H9 (cell line): ENCODE measurements around the gene CRAMP1. TPM values are rescaled to one million over a fixed set of nuclear protein-coding genes. Genes with fewer than 3 reads are reported as not detected.

Source experiments
- DNase-seq: peaks from one replicate; pipeline ENCODE4 v3.0.0-alpha.2; 2017
- H2AFZ ChIP-seq: one replicate; pipeline ENCODE4 v1.6.1; 2013; ENCODE audit warnings: mild to moderate bottlenecking, low read length, control low read depth, moderate library complexity
- H2AK5ac ChIP-seq: 2 replicates; pipeline ENCODE4 v1.6.1; 2013; ENCODE audit warnings: low read length, control low read depth, mixed read lengths; ENCODE audit not compliant: insufficient read length
- H2BK120ac ChIP-seq: one replicate; pipeline ENCODE4 v1.6.1; 2013; ENCODE audit warnings: low read depth, mild to moderate bottlenecking, low read length, control low read depth, inconsistent platforms; ENCODE audit not compliant: poor library complexity, severe bottlenecking
- H2BK12ac ChIP-seq: 2 replicates; pipeline ENCODE4 v1.6.1; 2013; ENCODE audit warnings: low read length, control low read depth, mixed read lengths, low read depth; ENCODE audit not compliant: insufficient read length
- H2BK15ac ChIP-seq: 2 replicates; pipeline ENCODE4 v1.6.1; 2013; ENCODE audit warnings: low read depth, low read length, control low read depth
- H2BK20ac ChIP-seq: one replicate; pipeline ENCODE4 v1.6.1; 2013; ENCODE audit warnings: low read depth, mild to moderate bottlenecking, low read length, control low read depth, inconsistent platforms; ENCODE audit not compliant: poor library complexity, severe bottlenecking
- H2BK5ac ChIP-seq: 2 replicates; pipeline ENCODE4 v1.6.1; 2013; ENCODE audit warnings: low read length, control low read depth, mixed read lengths; ENCODE audit not compliant: insufficient read length
- H3K14ac ChIP-seq: 2 replicates; pipeline ENCODE4 v1.6.1; 2013; ENCODE audit warnings: low read length, control low read depth; ENCODE audit not compliant: insufficient read depth
- H3K18ac ChIP-seq: 2 replicates; pipeline ENCODE4 v1.6.1; 2013; ENCODE audit warnings: low read depth, mild to moderate bottlenecking, mixed read lengths, low read length, control low read depth; ENCODE audit not compliant: insufficient read length
- H3K23ac ChIP-seq: 2 replicates; pipeline ENCODE4 v1.6.1; 2013; ENCODE audit warnings: low read length, control low read depth, mixed read lengths, low read depth; ENCODE audit not compliant: insufficient read length
- H3K23me2 ChIP-seq: 2 replicates; pipeline ENCODE4 v1.6.1; 2013; ENCODE audit warnings: low read depth, mild to moderate bottlenecking, mixed read lengths, low read length, control low read depth; ENCODE audit not compliant: insufficient read length, poor library complexity, severe bottlenecking
- H3K27ac ChIP-seq: 2 replicates; pipeline ENCODE4 v1.5.1; 2013; ENCODE audit warnings: low read length, control low read depth, mixed read lengths, low read depth; ENCODE audit not compliant: insufficient read length
- H3K27me3 ChIP-seq: 2 replicates; pipeline ENCODE4 v1.6.1; 2013; ENCODE audit warnings: low read length, control low read depth, inconsistent platforms; ENCODE audit not compliant: insufficient read depth
- H3K4ac ChIP-seq: 2 replicates; pipeline ENCODE4 v1.6.1; 2013; ENCODE audit warnings: low read depth, mild to moderate bottlenecking, control low read depth, inconsistent platforms, low read length, moderate library complexity
- H3K4me1 ChIP-seq: 2 replicates; pipeline ENCODE4 v1.6.1; 2013; ENCODE audit warnings: low read length, control low read depth, inconsistent platforms; ENCODE audit not compliant: insufficient read depth
- H3K4me2 ChIP-seq: 2 replicates; pipeline ENCODE4 v1.6.1; 2013; ENCODE audit warnings: low read length, control low read depth, mixed read lengths; ENCODE audit not compliant: insufficient read length, insufficient read depth
- H3K56ac ChIP-seq: 2 replicates; pipeline ENCODE4 v1.6.1; 2013; ENCODE audit warnings: low read depth, mild to moderate bottlenecking, mixed read lengths, low read length, control low read depth; ENCODE audit not compliant: insufficient read length
- H3K79me1 ChIP-seq: 2 replicates; pipeline ENCODE4 v1.6.1; 2013; ENCODE audit warnings: low read depth, mild to moderate bottlenecking, moderate library complexity, low read length, control low read depth, inconsistent platforms; ENCODE audit not compliant: insufficient read depth, poor library complexity, severe bottlenecking
- H3K79me2 ChIP-seq: 2 replicates; pipeline ENCODE4 v1.6.1; 2013; ENCODE audit warnings: low read length, control low read depth, inconsistent platforms; ENCODE audit not compliant: insufficient read depth
- H3K9ac ChIP-seq: 2 replicates; pipeline ENCODE4 v1.6.1; 2013; ENCODE audit warnings: low read length, control low read depth, mixed read lengths; ENCODE audit not compliant: insufficient read length; ENCODE audit errors: extremely low read depth
- H3K9me3 ChIP-seq: one replicate; pipeline ENCODE4 v1.6.1; 2013; ENCODE audit warnings: low read depth, low read length, inconsistent platforms; ENCODE audit not compliant: control insufficient read depth
- H3T11ph ChIP-seq: one replicate; pipeline ENCODE4 v1.6.1; 2013; ENCODE audit warnings: mild to moderate bottlenecking, low read length, control low read depth, inconsistent platforms
- H4K20me1 ChIP-seq: one replicate; pipeline ENCODE4 v1.6.1; 2013; ENCODE audit not compliant: control insufficient read depth, insufficient read length, insufficient read depth
- H4K5ac ChIP-seq: 2 replicates; pipeline ENCODE4 v1.6.1; 2013; ENCODE audit warnings: low read depth, mild to moderate bottlenecking, mixed read lengths, low read length, control low read depth; ENCODE audit not compliant: insufficient read length
- H4K8ac ChIP-seq: replicated peaks from 2 replicates; pipeline ENCODE4 v1.6.1; 2013; ENCODE audit warnings: low read length, control low read depth, mixed read lengths, low read depth; ENCODE audit not compliant: insufficient read length
- H4K91ac ChIP-seq: 2 replicates; pipeline ENCODE4 v1.6.1; 2013; ENCODE audit warnings: low read depth, mild to moderate bottlenecking, moderate library complexity, mixed read lengths, low read length, control low read depth; ENCODE audit not compliant: insufficient read length
- H3K27ac Mint-ChIP-seq, 3 experiments: 2 replicates in 2 of 3; 3 replicates in 1 of 3; pipeline ENCODE4 v1.8.0; 2020 to 2021; ENCODE audit warnings: mixed read lengths in 3 of 3, mild to moderate bottlenecking in 1 of 3, moderate library complexity in 1 of 3
- H3K27me3 Mint-ChIP-seq: 2 replicates; pipeline ENCODE4 v1.8.0; 2021; ENCODE audit warnings: low read depth, mild to moderate bottlenecking, moderate library complexity, mixed read lengths
- H3K36me3 Mint-ChIP-seq, 3 experiments: 2 replicates in 2 of 3; 3 replicates in 1 of 3; pipeline ENCODE4 v1.8.0; 2020 to 2021; ENCODE audit warnings: low read depth in 3 of 3, mixed read lengths in 3 of 3; ENCODE audit not compliant: insufficient read depth in 1 of 3
- H3K4me1 Mint-ChIP-seq, 2 experiments: 2 replicates each; pipeline ENCODE4 v1.8.0; 2020; ENCODE audit warnings: mixed read lengths in 2 of 2
- H3K4me3 Mint-ChIP-seq, 2 experiments: 2 replicates in 1 of 2; 3 replicates in 1 of 2; pipeline ENCODE4 v1.8.0; 2020 to 2021; ENCODE audit warnings: mild to moderate bottlenecking in 2 of 2, mixed read lengths in 2 of 2, moderate library complexity in 1 of 2
- H3K9me3 Mint-ChIP-seq, 2 experiments: 2 replicates in 1 of 2; 3 replicates in 1 of 2; pipeline ENCODE4 v1.8.0; 2020; ENCODE audit warnings: mild to moderate bottlenecking in 2 of 2, mixed read lengths in 2 of 2, moderate library complexity in 1 of 2
- WGBS: extraction: QIAGEN DNeasy Blood & Tissue Kit; methylation state at CpG from one replicate; pipeline ENCODE4 v1.1.7; 2013; ENCODE audit warnings: missing lambda C conversion rate, low lambda C conversion rate, mixed read lengths; ENCODE audit not compliant: insufficient read length; ENCODE audit errors: extremely low coverage; 5-methylcytosine and 5-hydroxymethylcytosine counted together
- total RNA-seq: library from RNA; stranded (reverse); gene quantifications from 2 replicates; pipeline ENCODE4 v1.2.1, GENCODE V29; 2021
- TF ChIP-seq, protein P1 (sequence below): fragments of 200-600 bp; sonication (generic); conservative IDR thresholded peaks from 3 replicates; pipeline ENCODE4 v1.8.0; 2021; ENCODE audit warnings: antibody characterized with exemption, mild to moderate bottlenecking

Gene CRAMP1
- total RNA-seq, 1 experiment from 2014 or later = 46.2 TPM

DNA sequence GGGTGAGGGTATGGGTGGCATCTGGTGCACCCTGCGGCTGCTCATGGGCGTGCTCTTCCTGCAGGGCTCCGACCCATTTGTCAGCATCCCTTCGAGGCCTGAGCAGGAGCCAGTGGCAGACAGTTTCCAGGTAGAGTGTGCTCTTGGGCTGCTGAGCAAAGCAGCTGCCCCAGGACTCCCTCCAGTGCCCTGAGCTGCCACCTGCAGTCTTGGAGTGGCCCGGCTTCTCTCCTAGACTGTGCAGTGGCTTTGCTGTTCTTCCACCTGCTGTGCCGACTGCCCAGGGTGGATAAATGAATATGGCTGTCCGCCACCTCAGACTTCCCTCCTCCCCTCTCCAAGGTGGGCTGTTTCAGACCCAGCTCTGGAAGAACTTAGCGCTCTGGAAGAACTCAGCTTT, 55.1 kb downstream of the CRAMP1 start:
- no peak overlapping the region for H2BK12ac ChIP-seq
- no peak overlapping the region for H2BK5ac ChIP-seq
- no peak overlapping the region for H3K23ac ChIP-seq
- H2BK15ac ChIP-seq = no peak overlapping the region
- H3K4ac ChIP-seq = no peak overlapping the region
- H2BK20ac ChIP-seq = no peak overlapping the region
- no peak overlapping the region for H4K91ac ChIP-seq
- no peaks in the 10 kb centered on the region for H4K20me1 ChIP-seq
- no peak overlapping the region for H3K18ac ChIP-seq
- no peak overlapping the region for H2BK120ac ChIP-seq
- no peak overlapping the region for H2AK5ac ChIP-seq
- no peaks in the 10 kb centered on the region for H3K4me1 ChIP-seq
- H3K56ac ChIP-seq = no peak overlapping the region
- no peaks in the 10 kb centered on the region for H3K79me1 ChIP-seq
- H4K8ac ChIP-seq = no peak overlapping the region
- no peaks in the 10 kb centered on the region for H3K79me2 ChIP-seq
- no peak overlapping the region for H3K27ac Mint-ChIP-seq
- DNase-seq = no peak
- no peaks in the 10 kb centered on the region; a peak in 1 of 5 replicates for H3K9me3 Mint-ChIP-seq
- no peak overlapping the region for H3K9ac ChIP-seq
- H3K27me3 ChIP-seq = no peaks in the 10 kb centered on the region
- no peak overlapping the region for H3K4me3 Mint-ChIP-seq
- H3K4me1 Mint-ChIP-seq = no peaks in the 10 kb centered on the region
- no peaks in the 10 kb centered on the region for H3K9me3 ChIP-seq
- WGBS = no CpG with 5 or more reads among the region's 8 CpGs
- no peak overlapping the region for H3K14ac ChIP-seq
- peaks cover 35 to 96% (median 78%) of the 10 kb centered on the region in 3 experiments; a peak in 6 of 7 replicates for H3K36me3 Mint-ChIP-seq
- no peaks in the 10 kb centered on the region for H3K23me2 ChIP-seq
- no peak overlapping the region for H3T11ph ChIP-seq
- no peak overlapping the region for H4K5ac ChIP-seq
- TF ChIP-seq, protein P1, sequence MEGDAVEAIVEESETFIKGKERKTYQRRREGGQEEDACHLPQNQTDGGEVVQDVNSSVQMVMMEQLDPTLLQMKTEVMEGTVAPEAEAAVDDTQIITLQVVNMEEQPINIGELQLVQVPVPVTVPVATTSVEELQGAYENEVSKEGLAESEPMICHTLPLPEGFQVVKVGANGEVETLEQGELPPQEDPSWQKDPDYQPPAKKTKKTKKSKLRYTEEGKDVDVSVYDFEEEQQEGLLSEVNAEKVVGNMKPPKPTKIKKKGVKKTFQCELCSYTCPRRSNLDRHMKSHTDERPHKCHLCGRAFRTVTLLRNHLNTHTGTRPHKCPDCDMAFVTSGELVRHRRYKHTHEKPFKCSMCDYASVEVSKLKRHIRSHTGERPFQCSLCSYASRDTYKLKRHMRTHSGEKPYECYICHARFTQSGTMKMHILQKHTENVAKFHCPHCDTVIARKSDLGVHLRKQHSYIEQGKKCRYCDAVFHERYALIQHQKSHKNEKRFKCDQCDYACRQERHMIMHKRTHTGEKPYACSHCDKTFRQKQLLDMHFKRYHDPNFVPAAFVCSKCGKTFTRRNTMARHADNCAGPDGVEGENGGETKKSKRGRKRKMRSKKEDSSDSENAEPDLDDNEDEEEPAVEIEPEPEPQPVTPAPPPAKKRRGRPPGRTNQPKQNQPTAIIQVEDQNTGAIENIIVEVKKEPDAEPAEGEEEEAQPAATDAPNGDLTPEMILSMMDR = no peak
- no peak overlapping the region for H3K4me2 ChIP-seq
- no peaks in the 10 kb centered on the region for H3K27me3 Mint-ChIP-seq
- no peak overlapping the region for H3K27ac ChIP-seq
- H2AFZ ChIP-seq = no peak overlapping the region
